ENCODE results near the gene PRSS36.

The PRSS36 gene

GRCh38 chr16:31183432-31184428 is 33.9 kb upstream of the PRSS36 start:
- H3K27ac ChIP-seq, result no peak overlapping the region
- no peak for TF ChIP-seq CTCF (IDR thresholded peaks at IDR 0.05)
- no peaks in the 10 kb centered on the region for H3K36me3 ChIP-seq (ENCODE audit: control insufficient read depth, insufficient read depth, low read length)
- H3K4me3 ChIP-seq (ENCODE audit: low read depth, low read length), result no peak overlapping the region
- no peaks in the 10 kb centered on the region for H3K9me3 ChIP-seq (ENCODE audit: control insufficient read depth, low read length)
- H2AFZ ChIP-seq, result no peak overlapping the region
- H3K4me1 ChIP-seq, result peaks cover 9% of the 10 kb centered on the region
- H3K27me3 ChIP-seq (ENCODE audit: control insufficient read depth, insufficient read depth, low read length), result no peaks in the 10 kb centered on the region
- no peak overlapping the region for H3K9ac ChIP-seq
- H3K79me2 ChIP-seq, result peaks cover 32% of the 10 kb centered on the region
- H3K4me2 ChIP-seq (ENCODE audit: low read length), result no peak overlapping the region

- Histone ChIP-seq H3K9ac (no peak overlapping the region), H3K79me2 (peaks cover 32% of the 10 kb centered on the region), H3K4me1 (peaks cover 9% of the 10 kb centered on the region), H3K27ac (no peak overlapping the region), H2AFZ (no peak overlapping the region), H3K4me2 (ENCODE audit: low read length) (peak overlapping the region; percentile 22), H3K9me3 (ENCODE audit: control insufficient read depth, low read length) (no peaks in the 10 kb centered on the region), H3K36me3 (ENCODE audit: control insufficient read depth, insufficient read depth, low read length) (no peaks in the 10 kb centered on the region), H3K4me3 (ENCODE audit: low read depth, low read length) (no peak overlapping the region), H3K27me3 (ENCODE audit: control insufficient read depth, insufficient read depth, low read length) (no peaks in the 10 kb centered on the region)
- no peak for TF ChIP-seq CTCF (IDR thresholded peaks at IDR 0.05)
Measured at GRCh38 chr16:31182391-31182790, 32.5 kb upstream of the PRSS36 start.

DNA sequence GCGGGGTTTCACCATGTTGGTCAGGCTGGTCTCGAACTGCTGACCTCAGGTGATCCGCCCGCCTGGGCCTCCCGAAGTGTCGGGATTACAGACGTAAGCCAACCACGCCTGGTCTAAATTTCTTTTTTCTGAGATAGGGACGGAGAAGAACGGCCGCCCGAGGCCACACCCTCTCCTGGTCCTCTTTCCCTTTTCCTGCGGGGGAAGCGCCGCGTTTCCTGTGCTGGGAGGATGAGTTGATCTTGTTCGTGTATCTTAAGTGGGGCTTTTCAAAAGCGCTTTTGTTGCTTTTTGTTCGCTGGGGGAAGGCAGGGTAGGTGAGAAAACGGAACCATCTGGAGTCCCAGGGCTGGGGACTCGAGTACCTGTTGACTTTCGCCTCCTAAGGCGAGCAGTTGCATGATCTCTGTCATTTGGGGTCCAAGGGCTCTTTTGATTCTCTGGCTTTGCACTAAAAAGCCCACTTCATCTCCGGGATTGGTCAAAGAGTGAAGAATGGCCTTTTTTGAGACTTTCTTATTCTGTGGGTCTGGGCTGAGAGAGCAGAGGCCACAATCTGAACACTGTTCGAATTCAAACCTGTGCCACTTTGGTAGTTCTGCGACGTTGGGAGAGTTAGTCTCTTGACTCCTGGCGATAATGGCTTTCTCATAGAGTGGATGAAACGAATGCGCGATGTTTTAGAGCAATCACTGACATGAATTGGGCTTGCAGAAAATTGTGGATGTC is 31.4 kb upstream of the PRSS36 start:
- peak overlapping the region; percentile 96 for H3K4me2 ChIP-seq (ENCODE audit: low read length)
- peaks cover 32% of the 10 kb centered on the region for H3K79me2 ChIP-seq
- H3K36me3 ChIP-seq (ENCODE audit: control insufficient read depth, insufficient read depth, low read length), result no peaks in the 10 kb centered on the region
- no peak overlapping the region for H3K9ac ChIP-seq
- H3K27ac ChIP-seq, result peak overlapping the region; percentile 97
- no peak overlapping the region for H2AFZ ChIP-seq
- H3K27me3 ChIP-seq (ENCODE audit: control insufficient read depth, insufficient read depth, low read length), result no peaks in the 10 kb centered on the region
- H3K4me1 ChIP-seq, result peaks cover 9% of the 10 kb centered on the region
- no peak for TF ChIP-seq CTCF (IDR thresholded peaks at IDR 0.05)
- peak overlapping the region; percentile 75 for H3K4me3 ChIP-seq (ENCODE audit: low read depth, low read length)
- H3K9me3 ChIP-seq (ENCODE audit: control insufficient read depth, low read length), result no peaks in the 10 kb centered on the region

- H3K27ac ChIP-seq, result peak within 1 kb of the TSS; percentile 97
- H3K4me2 ChIP-seq (ENCODE audit: low read length), result peak within 1 kb of the TSS; percentile 96
- H3K9me3 ChIP-seq (ENCODE audit: control insufficient read depth, low read length), result no peaks in the 10 kb centered on the region
- peak within 1 kb of the TSS; percentile 98 for H2AFZ ChIP-seq
- H3K4me3 ChIP-seq (ENCODE audit: low read depth, low read length), result peak within 1 kb of the TSS; percentile 75
- no peaks in the 10 kb centered on the region for H3K36me3 ChIP-seq (ENCODE audit: control insufficient read depth, insufficient read depth, low read length)
- H3K9ac ChIP-seq, result peak within 1 kb of the TSS; percentile 98
- no peak for TF ChIP-seq CTCF (IDR thresholded peaks at IDR 0.05)
- H3K79me2 ChIP-seq, result peaks cover 32% of the 10 kb centered on the region
- H3K4me1 ChIP-seq, result peaks cover 9% of the 10 kb centered on the region
- no peaks in the 10 kb centered on the region for H3K27me3 ChIP-seq (ENCODE audit: control insufficient read depth, insufficient read depth, low read length)
Measured at GRCh38 chr16:31179747-31180459, 30.0 kb upstream of the PRSS36 start, which contains the start of gene FUS. FUS (plus strand) TSS chr16:31180139; CDS start chr16:31180215, 76 bp downstream.

All from parathyroid adenoma (tissue), 2 donors.